Suprapubic skin (tissue), 4 donors: ENCODE results near the gene BAIAP3. TPM values are rescaled to one million over a fixed set of nuclear protein-coding genes. Genes with fewer than 3 reads are reported as not detected.

Experiments
- DNase-seq, 2 donors: peaks; one replicate each; pipeline ENCODE4 v3.0.0-alpha.2; 2019; ENCODE audit warnings: low spot score in 2 of 2
- H3K27ac ChIP-seq: fragments of 200-600 bp; sonication (generic); one replicate; pipeline ENCODE4 v1.5.1; 2019
- H3K27me3 ChIP-seq: fragments of 200-600 bp; sonication (generic); one replicate; pipeline ENCODE4 v1.5.1; 2019
- H3K36me3 ChIP-seq: fragments of 200-600 bp; sonication (generic); one replicate; pipeline ENCODE4 v1.5.1; 2019
- H3K4me1 ChIP-seq: fragments of 200-600 bp; sonication (generic); one replicate; pipeline ENCODE4 v1.5.1; 2019
- H3K4me3 ChIP-seq: fragments of 200-600 bp; sonication (generic); one replicate; pipeline ENCODE4 v1.5.1; 2019; ENCODE audit warnings: mild to moderate bottlenecking
- H3K9me3 ChIP-seq: fragments of 200-600 bp; sonication (generic); one replicate; pipeline ENCODE4 v1.5.1; 2019
- CTCF ChIP-seq, 2 donors: fragments of 200-600 bp in 1 of 2; fragments of 450-650 bp in 1 of 2; sonication (generic) in 1 of 2; IDR thresholded peaks; one replicate each; pipeline ENCODE4 v1.5.1; 2016 to 2019; ENCODE audit warnings: antibody characterized with exemption in 2 of 2, mild to moderate bottlenecking in 1 of 2, moderate library complexity in 1 of 2
- EP300 ChIP-seq: sonication (generic); formaldehyde crosslinking; IDR thresholded peaks from one replicate; pipeline ENCODE4 v1.6.1; 2017; ENCODE audit warnings: antibody characterized with exemption
- POLR2A ChIP-seq, 2 donors: fragments of 450-650 bp; IDR thresholded peaks; one replicate each; pipeline ENCODE4 v1.6.1; 2017; ENCODE audit warnings: antibody characterized with exemption in 2 of 2, mild to moderate bottlenecking in 2 of 2, moderate library complexity in 2 of 2
- POLR2AphosphoS5 ChIP-seq, 3 donors: sonication (generic); formaldehyde crosslinking; IDR thresholded peaks; one replicate each; pipeline ENCODE4 v1.6.1; 2017; ENCODE audit warnings: antibody characterized with exemption in 3 of 3
- WGBS: methylation state at CpG from one replicate; pipeline ENCODE4 v1.1.5; 2018; 5-methylcytosine and 5-hydroxymethylcytosine counted together
- total RNA-seq, 4 donors: library from RNA; depleted of rRNA; stranded (reverse); fragments of >200 nt; gene quantifications; one replicate each; pipeline ENCODE4 v1.1.0, GENCODE V29; 2016

BAIAP3 gene
- total RNA-seq, 4 donors from 2014 or later: 0.87 to 6.2 (median 2.5) TPM

- peaks cover 32% of the 10 kb centered on the region for H3K4me1 ChIP-seq
- H3K27ac ChIP-seq: no peak overlapping the region
- H3K4me3 ChIP-seq: peak overlapping the region; percentile 82
- no peaks in the 10 kb centered on the region for H3K9me3 ChIP-seq
- H3K27me3 ChIP-seq: no peaks in the 10 kb centered on the region
- no peak for DNase-seq
- 0% methylated on average over 13 of the region's 14 CpGs for WGBS
- no peak for TF ChIP-seq CTCF (IDR thresholded peaks at IDR 0.05)
- TF ChIP-seq POLR2A (IDR thresholded peaks at IDR 0.05): no peak
- TF ChIP-seq POLR2AphosphoS5 (IDR thresholded peaks at IDR 0.05): no peak
- no peak for TF ChIP-seq EP300
- peaks cover 22% of the 10 kb centered on the region for H3K36me3 ChIP-seq
These were observed 22.6 kb upstream of the BAIAP3 start for GRCh38 chr16:1310832-1311200.

DNA sequence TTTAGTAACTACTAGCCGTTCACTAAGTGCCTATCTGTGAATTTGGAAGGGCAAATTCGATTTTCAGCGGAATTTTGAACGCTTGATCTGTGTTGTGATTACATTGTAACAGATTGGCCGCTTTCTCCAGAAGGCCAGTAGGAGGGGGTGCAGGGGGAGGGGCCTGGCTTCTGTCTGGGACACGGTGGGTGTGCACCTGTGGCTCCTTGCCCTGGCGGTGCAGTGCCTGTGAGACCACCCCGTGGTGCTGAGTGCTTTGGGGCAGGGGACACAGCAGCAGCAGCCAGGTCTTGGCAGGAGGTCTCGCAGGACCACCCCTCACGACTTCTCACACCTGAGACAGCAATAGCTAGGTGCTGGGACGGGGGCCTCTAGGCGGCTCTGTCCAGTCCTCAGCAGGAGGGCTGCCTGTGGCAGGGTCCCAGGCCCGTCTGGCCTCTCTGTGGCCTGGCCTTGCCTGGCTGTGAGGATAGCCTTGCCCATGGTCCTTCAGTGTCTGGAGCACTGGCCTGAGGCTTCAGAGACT, 22.2 kb upstream of the BAIAP3 start:
- H3K36me3 ChIP-seq: peaks cover 27% of the 10 kb centered on the region
- no peak overlapping the region for H3K27ac ChIP-seq
- peaks cover 32% of the 10 kb centered on the region for H3K4me1 ChIP-seq
- peak overlapping the region; percentile 82 for H3K4me3 ChIP-seq
- TF ChIP-seq CTCF (IDR thresholded peaks at IDR 0.05) (no peak), EP300 (no peak), POLR2A (IDR thresholded peaks at IDR 0.05) (no peak), POLR2AphosphoS5 (IDR thresholded peaks at IDR 0.05) (no peak)
- H3K9me3 ChIP-seq: no peaks in the 10 kb centered on the region
- DNase-seq: no peak
- H3K27me3 ChIP-seq: no peaks in the 10 kb centered on the region
- 10% methylated on average over 2 of the region's 13 CpGs for WGBS

DNA sequence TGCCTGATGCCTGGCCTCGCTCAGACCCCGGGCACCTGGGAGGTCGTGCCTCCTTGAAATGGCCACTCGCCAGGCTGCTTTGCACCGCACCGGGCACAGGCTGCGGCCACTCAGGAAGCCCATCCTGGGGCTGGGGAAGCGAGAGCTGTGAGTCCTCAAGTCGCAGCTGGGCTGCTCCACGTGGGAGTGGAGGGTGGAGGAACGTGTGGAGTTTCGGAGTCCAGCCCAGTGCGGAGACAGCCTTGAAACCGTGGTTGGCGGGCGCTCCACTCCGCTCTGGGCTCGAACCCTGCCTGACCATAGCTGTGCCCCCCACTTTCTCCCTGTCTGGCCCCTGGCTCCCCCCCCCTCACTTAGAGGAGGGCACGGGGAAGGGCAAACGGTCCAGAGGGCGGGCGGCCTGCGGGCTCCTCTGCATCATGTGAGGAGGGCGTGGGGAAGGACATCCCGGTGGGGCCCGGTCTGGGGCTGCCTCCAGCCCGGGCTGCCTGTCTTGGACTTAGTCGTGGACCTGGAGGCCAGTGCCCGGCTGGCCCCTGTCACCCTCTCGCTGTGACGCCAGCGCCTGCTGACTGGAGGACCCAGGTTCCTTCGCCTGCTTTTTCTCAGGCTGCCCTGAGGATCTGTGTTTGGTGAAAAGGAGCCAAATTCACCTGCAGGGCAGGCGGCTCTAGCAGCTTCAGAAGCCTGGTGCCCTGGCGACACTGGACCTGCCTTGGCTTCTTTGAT, 21.5 kb upstream of the BAIAP3 start:
- peaks cover 33% of the 10 kb centered on the region for H3K36me3 ChIP-seq
- H3K27ac ChIP-seq: no peak overlapping the region
- no peak for DNase-seq
- H3K4me3 ChIP-seq: peak overlapping the region; percentile 82
- H3K27me3 ChIP-seq: no peaks in the 10 kb centered on the region
- H3K9me3 ChIP-seq: no peaks in the 10 kb centered on the region
- H3K4me1 ChIP-seq: peaks cover 32% of the 10 kb centered on the region
- TF ChIP-seq CTCF (IDR thresholded peaks at IDR 0.05): no peak
- TF ChIP-seq POLR2AphosphoS5 (IDR thresholded peaks at IDR 0.05): no peak
- no peak for TF ChIP-seq EP300
- TF ChIP-seq POLR2A (IDR thresholded peaks at IDR 0.05): no peak
- 10% methylated on average over 8 of the region's 35 CpGs for WGBS

- Histone ChIP-seq H3K27me3 (no peaks in the 10 kb centered on the region), H3K36me3 (peaks cover 39% of the 10 kb centered on the region), H3K27ac (no peak overlapping the region), H3K4me3 (peak overlapping the region; percentile 82), H3K4me1 (peaks cover 32% of the 10 kb centered on the region), H3K9me3 (no peaks in the 10 kb centered on the region)
- 63% methylated on average over 8 of the region's 16 CpGs for WGBS
- TF ChIP-seq POLR2AphosphoS5 (IDR thresholded peaks at IDR 0.05) (no peak), POLR2A (IDR thresholded peaks at IDR 0.05) (no peak), EP300 (no peak), CTCF (IDR thresholded peaks at IDR 0.05) (no peak)
- DNase-seq: no peak
These were observed 21.0 kb upstream of the BAIAP3 start for GRCh38 chr16:1312467-1312816.

DNA sequence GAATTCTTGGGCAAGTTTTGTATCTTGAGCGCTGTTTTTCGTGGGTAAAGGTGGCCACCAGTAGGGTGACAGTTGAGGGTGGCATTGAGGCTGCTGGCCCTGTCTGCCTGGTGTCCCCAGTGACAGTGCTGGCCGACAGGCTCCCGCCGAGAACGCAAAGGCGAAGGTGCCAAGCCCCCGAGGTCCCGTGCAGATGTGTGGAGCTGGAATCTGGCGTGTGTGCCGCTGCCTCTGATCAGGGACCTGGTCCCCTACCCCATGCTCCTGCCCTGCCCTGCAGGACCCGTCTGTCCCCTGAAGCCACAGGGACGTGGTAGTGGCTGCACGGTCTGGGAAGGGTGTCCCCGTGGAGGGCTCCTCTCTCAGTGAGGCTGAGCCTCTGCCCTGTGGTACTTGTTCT, 20.5 kb upstream of the BAIAP3 start:
- Histone ChIP-seq H3K4me3 (peak overlapping the region; percentile 82), H3K27ac (no peak overlapping the region), H3K9me3 (no peaks in the 10 kb centered on the region), H3K4me1 (peaks cover 32% of the 10 kb centered on the region), H3K36me3 (peaks cover 43% of the 10 kb centered on the region), H3K27me3 (no peaks in the 10 kb centered on the region)
- no peak for DNase-seq
- WGBS: 89% methylated on average over 9 of the region's 15 CpGs
- no peak for TF ChIP-seq CTCF (IDR thresholded peaks at IDR 0.05)
- no peak for TF ChIP-seq POLR2A (IDR thresholded peaks at IDR 0.05)
- no peak for TF ChIP-seq EP300
- TF ChIP-seq POLR2AphosphoS5 (IDR thresholded peaks at IDR 0.05): no peak
